ENCODE results near the gene FGGY.
"Not testable (repeated sequence)": the region's sequence is repeated elsewhere in the genome, so short reads cannot be mapped to it uniquely, and the experiment has no call there.

The FGGY gene

GRCh38 chr1:59601041-59601441 is 304.1 kb downstream of the FGGY start:
- DNase-seq, result no peak

GRCh38 chr1:59601811-59602210 is 304.9 kb downstream of the FGGY start:
- DNase-seq, result no peak

- no peak for DNase-seq
These were observed 307.3 kb downstream of the FGGY start for GRCh38 chr1:59604191-59604590.

GRCh38 chr1:59605184-59605583 is 308.3 kb downstream of the FGGY start:
- no peak for DNase-seq

GRCh38 chr1:59605761-59606160 is 308.9 kb downstream of the FGGY start:
- DNase-seq, result no peak

- no peak for DNase-seq
These were observed 312.4 kb downstream of the FGGY start for GRCh38 chr1:59609245-59609644.

- DNase-seq, result not testable (repeated sequence)
These were observed 313.6 kb downstream of the FGGY start for GRCh38 chr1:59610499-59610898.

- no peak for DNase-seq
These were observed 320.5 kb downstream of the FGGY start for GRCh38 chr1:59617434-59617833.

- DNase-seq, result no peak
These were observed 322.7 kb downstream of the FGGY start for GRCh38 chr1:59619557-59619956.

- DNase-seq, result no peak
These were observed 328.5 kb downstream of the FGGY start for GRCh38 chr1:59625384-59625783.

GRCh38 chr1:59631561-59632255 is 334.8 kb downstream of the FGGY start:
- DNase-seq, result no peak

GRCh38 chr1:59635097-59635496 is 338.2 kb downstream of the FGGY start:
- DNase-seq, result no peak

GRCh38 chr1:59638231-59638711 is 341.4 kb downstream of the FGGY start:
- DNase-seq, result no peak

- DNase-seq, result no peak
These were observed 342.4 kb downstream of the FGGY start for GRCh38 chr1:59639266-59639665.

GRCh38 chr1:59640851-59641250 is 344.0 kb downstream of the FGGY start:
- no peak for DNase-seq

GRCh38 chr1:59641836-59642235 is 344.9 kb downstream of the FGGY start:
- no peak for DNase-seq

GRCh38 chr1:59643526-59643925 is 346.6 kb downstream of the FGGY start:
- no peak for DNase-seq

- DNase-seq, result no peak
These were observed 349.0 kb downstream of the FGGY start for GRCh38 chr1:59645893-59646292.

GRCh38 chr1:59653142-59653958 is 356.5 kb downstream of the FGGY start:
- DNase-seq, result not testable (repeated sequence)

GRCh38 chr1:59653968-59654367 is 357.1 kb downstream of the FGGY start:
- DNase-seq, result no peak

GRCh38 chr1:59657873-59658465 is 361.1 kb downstream of the FGGY start:
- DNase-seq, result no peak

- DNase-seq, result no peak
These were observed 367.3 kb downstream of the FGGY start for GRCh38 chr1:59664166-59664565.

GRCh38 chr1:59666106-59666505 is 369.2 kb downstream of the FGGY start:
- DNase-seq, result no peak

- DNase-seq, result no peak
These were observed 370.1 kb downstream of the FGGY start for GRCh38 chr1:59667020-59667419.

Measured in NCI-H1436 treated with DMSO at 0.1 percent for 48 hours (cell line).